Measurements from ENCODE around the gene GMEB1. TPM values are rescaled to one million over a fixed set of nuclear protein-coding genes. Genes with fewer than 3 reads are reported as not detected.
A peak's percentile ranks its signal among the peaks of the same experiment; 100 is the strongest.

GMEB1 gene
- total and polyA plus RNA-seq, 10 of the 15 experiments (the other 5 are each of a cell fraction or from before 2014, with no cell fraction given) = 4.9 to 17.6 (median 9.4) TPM

GRCh38 chr1:28755701-28756100 lies 87.1 kb downstream of the GMEB1 start:
- Histone ChIP-seq H3K27ac (ENCODE audit: control insufficient read depth, insufficient read depth) (no peak overlapping the region), H3K36me3 (ENCODE audit: control insufficient read depth in 2 of 2, insufficient read depth in 2 of 2, low read length in 1 of 2) (peaks cover 2 to 27% of the 10 kb centered on the region in 2 experiments), H3K4me1 (ENCODE audit: control insufficient read depth, insufficient read depth, low read length) (peaks cover 4% of the 10 kb centered on the region; the same call in 1 of the 2 replicates), H3K4me2 (ENCODE audit: control insufficient read depth, insufficient read depth) (no peak overlapping the region; the same call in 1 of the 2 replicates), H3K9me3 (replicated peaks; ENCODE audit: control insufficient read depth, insufficient read depth, low read length) (no peaks in the 10 kb centered on the region), H4K20me1 (ENCODE audit: control insufficient read depth, insufficient read depth) (peaks cover 7% of the 10 kb centered on the region), H3K79me2 (ENCODE audit: control insufficient read depth, insufficient read depth, low read length) (peaks cover 96% of the 10 kb centered on the region), H3K27me3 (replicated peaks in 1 of 2; ENCODE audit: control insufficient read depth in 2 of 2, insufficient read depth in 2 of 2, low read length in 1 of 2) (no peaks in the 10 kb centered on the region), H3K9ac (ENCODE audit: control insufficient read depth, insufficient read depth, low read length) (no peak overlapping the region), H2AFZ (ENCODE audit: control insufficient read depth, low read depth, low read length) (no peak overlapping the region), H3K4me3 (no peak overlapping the region)
- no TSS peak for BruUV-seq (replicated peaks)
- no peak for DNase-seq (ENCODE audit: low read depth, low spot score)
- CTCF ChIA-PET = interaction anchor here (1.2 to 3.3 kb wide), 4 partner anchors 8 to 112 kb away, joined by 3 to 18 read pairs (median 6); partner anchors contain the start of genes TAF12 and YTHDF2
- SMC1A ChIA-PET (ENCODE audit: uncharacterized antibody, unreplicated experiment) = interaction anchor here (1.1 to 1.7 kb wide), 3 partner anchors 9 to 115 kb away, joined by 3 to 5 read pairs (median 3); no protein-coding TSS in a partner anchor
- FAIRE-seq = no peak
- WGBS (ENCODE audit: insufficient coverage, insufficient replicate concordance, low lambda C conversion rate, missing lambda C conversion rate) = 100% methylated on average over 1 of the region's 1 CpG
- in situ Hi-C loops (cut with MboI) (no loop called here), intact Hi-C loops (cut with micrococcal nuclease; ENCODE audit: unreplicated experiment) (no loop called here)
- ATAC-seq = peak; percentile 44; the same call in 2 of the 3 replicates
- POLR2A ChIA-PET = interaction anchor here (0.6 kb wide), 1 partner anchor 14 kb away, joined by 3 read pairs; no protein-coding TSS in a partner anchor
- RAD21 ChIA-PET (ENCODE audit: unreplicated experiment) = interaction anchor here (1.2 to 1.5 kb wide), 2 partner anchors 112 to 115 kb away, joined by 4 to 7 read pairs; no protein-coding TSS in a partner anchor
- TF ChIP-seq MYB (IDR thresholded peaks at IDR 0.05; ENCODE audit: borderline replicate concordance, low read depth, low read length) (no peak), ZNF384 (IDR thresholded peaks at IDR 0.05; ENCODE audit: borderline replicate concordance, low read depth, low read length) (no peak), ZNF24 (IDR thresholded peaks at IDR 0.05) (no peak), ZBTB11 (CRISPR knock-in tag; IDR thresholded peaks at IDR 0.05) (no peak), ELK1 (IDR thresholded peaks at IDR 0.05; ENCODE audit: low read depth, low read length) (no peak), ZBTB33 (IDR thresholded peaks at IDR 0.05) (no peak), CHD2 (IDR thresholded peaks at IDR 0.05; ENCODE audit: borderline replicate concordance, low read depth, low read length) (no peak), MLLT1 (IDR thresholded peaks at IDR 0.05) (no peak), TAF1 (IDR thresholded peaks at IDR 0.05; ENCODE audit: borderline replicate concordance, low read depth, low read length) (no peak), KAT2A (conservative IDR thresholded peaks at IDR 0.05; ENCODE audit: control insufficient read depth, low read depth, low read length) (no peak), SUZ12 (IDR thresholded peaks at IDR 0.05; ENCODE audit: unreplicated experiment) (no peak), PBX3 (IDR thresholded peaks at IDR 0.05; ENCODE audit: insufficient replicate concordance, low read depth, low read length) (no peak), CREM (IDR thresholded peaks at IDR 0.05; ENCODE audit: low read depth) (no peak), ZZZ3 (IDR thresholded peaks at IDR 0.05; ENCODE audit: control insufficient read depth, insufficient read length, low read depth) (no peak), TCF7 (IDR thresholded peaks at IDR 0.05; ENCODE audit: borderline replicate concordance) (no peak)

Measured in GM12878 (cell line).